GM12865 (cell line): ENCODE results near the gene OR2Y1.

Source experiments
- DNase-seq: peaks from one replicate; pipeline ENCODE4 v3.0.0; 2010; ENCODE audit warnings: low read depth
- H3K4me3 ChIP-seq: 2 replicates; pipeline ENCODE4 v1.5.1; 2011; ENCODE audit warnings: mild to moderate bottlenecking, low read depth, low read length, control low read depth
- CTCF ChIP-seq: IDR thresholded peaks from 2 replicates; pipeline ENCODE4 v1.5.1; 2011; ENCODE audit warnings: low read length, control low read depth, low read depth, inconsistent platforms; ENCODE audit not compliant: insufficient read depth; ENCODE audit errors: missing control alignments

Gene OR2Y1

GRCh38 chr5:180736536-180736935 is 3.3 kb downstream of the OR2Y1 start:
- TF ChIP-seq CTCF: no peak
- no peak overlapping the region for H3K4me3 ChIP-seq
- DNase-seq: no peak

- no peak for DNase-seq
- TF ChIP-seq CTCF: no peak
Measured at GRCh38 chr5:180724944-180725343, 14.9 kb downstream of the OR2Y1 start.

GRCh38 chr5:180723936-180724335 is 15.9 kb downstream of the OR2Y1 start:
- DNase-seq: no peak
- no peak overlapping the region for H3K4me3 ChIP-seq
- no peak for TF ChIP-seq CTCF

More at GRCh38 chr5:180724944-180725343, 14.9 kb downstream of the OR2Y1 start:
- H3K4me3 ChIP-seq: no peak overlapping the region

GRCh38 chr5:180720486-180720885 is 19.4 kb downstream of the OR2Y1 start:
- no peak for TF ChIP-seq CTCF
- no peak for DNase-seq

GRCh38 chr5:180719781-180720180 is 20.1 kb downstream of the OR2Y1 start:
- H3K4me3 ChIP-seq: no peak overlapping the region
- no peak for DNase-seq
- no peak for TF ChIP-seq CTCF

More at GRCh38 chr5:180720486-180720885, 19.4 kb downstream of the OR2Y1 start:
- no peak overlapping the region for H3K4me3 ChIP-seq

- no peak overlapping the region for H3K4me3 ChIP-seq
- DNase-seq: peak; percentile 48
- peak; percentile 59 for TF ChIP-seq CTCF
Measured at GRCh38 chr5:180718810-180719453, 20.9 kb downstream of the OR2Y1 start.

GRCh38 chr5:180717989-180718388 is 21.9 kb downstream of the OR2Y1 start:
- H3K4me3 ChIP-seq: no peak overlapping the region
- TF ChIP-seq CTCF: no peak
- peak; percentile 42 for DNase-seq
